CD14-positive monocyte (primary cell): ENCODE measurements around the gene COX5A. TPM values are rescaled to one million over a fixed set of nuclear protein-coding genes. Genes with fewer than 3 reads are reported as not detected.

Source experiments
- DNase-seq, 3 donors: peaks; one replicate each; pipeline ENCODE4 v3.0.0-alpha.2; 2011 to 2022
- H2AFZ ChIP-seq: 2 replicates; pipeline ENCODE4 v1.6.0; 2012; ENCODE audit warnings: mild to moderate bottlenecking, low read depth, low read length, inconsistent platforms; ENCODE audit not compliant: insufficient read depth, poor library complexity, severe bottlenecking
- H3K27ac ChIP-seq, 2 donors: 1 replicate in 1 of 2; 2 replicates in 1 of 2; pipeline ENCODE4 v1.5.1; 2012 to 2013; ENCODE audit warnings: low read length in 2 of 2, control low read depth in 1 of 2, inconsistent platforms in 1 of 2, low read depth in 1 of 2, mild to moderate bottlenecking in 1 of 2
- H3K27me3 ChIP-seq, 2 donors: one replicate each; pipeline versions ENCODE4 v1.6.0 to v1.6.1; 2011 to 2013; ENCODE audit warnings: low read length in 2 of 2; ENCODE audit not compliant: control insufficient read depth in 2 of 2, insufficient read depth in 2 of 2
- H3K36me3 ChIP-seq, 2 donors: replicated peaks in 1 of 2; 1 replicate in 1 of 2; 2 replicates in 1 of 2; pipeline versions ENCODE4 v1.5.1 to v1.6.1; 2012 to 2013; ENCODE audit warnings: low read length in 2 of 2, control low read depth in 1 of 2, inconsistent platforms in 1 of 2, mild to moderate bottlenecking in 1 of 2; ENCODE audit not compliant: insufficient read depth in 2 of 2, control insufficient read depth in 1 of 2
- H3K4me1 ChIP-seq, 2 donors: 1 replicate in 1 of 2; 2 replicates in 1 of 2; pipeline versions ENCODE4 v1.5.1 to v1.6.1; 2012 to 2013; ENCODE audit warnings: low read length in 2 of 2, control low read depth in 1 of 2, inconsistent platforms in 1 of 2, mild to moderate bottlenecking in 1 of 2, moderate library complexity in 1 of 2; ENCODE audit not compliant: insufficient read depth in 2 of 2, control insufficient read depth in 1 of 2
- H3K4me2 ChIP-seq: replicated peaks from 2 replicates; pipeline ENCODE3; 2012; ENCODE audit warnings: low read length, moderate library complexity, mild to moderate bottlenecking; ENCODE audit not compliant: poor library complexity, severe bottlenecking; ENCODE audit errors: extremely low read depth
- H3K4me3 ChIP-seq, 3 experiments: fragments of 200-600 bp in 1 of 3; sonication (generic) in 1 of 3; replicated peaks in 1 of 3; 1 replicate in 2 of 3; 2 replicates in 1 of 3; pipeline ENCODE4 v1.5.1; 2011 to 2013; ENCODE audit warnings: low read length in 3 of 3, mild to moderate bottlenecking in 3 of 3, control low read depth in 2 of 3, low read depth in 2 of 3, inconsistent platforms in 1 of 3, moderate library complexity in 1 of 3
- H3K79me2 ChIP-seq: 2 replicates; pipeline ENCODE4 v1.6.0; 2012; ENCODE audit warnings: mild to moderate bottlenecking, control low read depth, inconsistent platforms, low read length, moderate library complexity; ENCODE audit not compliant: insufficient read depth
- H3K9ac ChIP-seq: 2 replicates; pipeline ENCODE4 v1.6.0; 2017; ENCODE audit warnings: low read length, mild to moderate bottlenecking; ENCODE audit not compliant: insufficient read depth, poor library complexity, severe bottlenecking
- H3K9me3 ChIP-seq, 2 donors: replicated peaks in 1 of 2; 1 replicate in 1 of 2; 2 replicates in 1 of 2; pipeline versions ENCODE4 v1.5.1 to v1.6.1; 2012 to 2013; ENCODE audit warnings: low read length in 2 of 2, control low read depth in 1 of 2; ENCODE audit not compliant: control insufficient read depth in 1 of 2, insufficient read depth in 1 of 2
- H4K20me1 ChIP-seq: 2 replicates; pipeline ENCODE4 v1.6.0; 2012; ENCODE audit warnings: mild to moderate bottlenecking, low read length, control low read depth, moderate library complexity; ENCODE audit not compliant: insufficient read depth
- H3K27ac Mint-ChIP-seq, 7 donors: one replicate each; pipeline ENCODE4 v1.8.0; 2020; ENCODE audit warnings: mild to moderate bottlenecking in 7 of 7, mixed read lengths in 7 of 7, moderate library complexity in 6 of 7, inconsistent platforms in 2 of 7
- H3K27me3 Mint-ChIP-seq, 3 donors: one replicate each; pipeline ENCODE4 v1.8.0; 2021 to 2022; ENCODE audit warnings: low read depth in 3 of 3, mild to moderate bottlenecking in 3 of 3, mixed read lengths in 3 of 3, moderate library complexity in 3 of 3, inconsistent platforms in 1 of 3
- H3K36me3 Mint-ChIP-seq, 2 donors: one replicate each; pipeline ENCODE4 v1.8.0; 2020; ENCODE audit warnings: mixed read lengths in 2 of 2, inconsistent platforms in 1 of 2, mild to moderate bottlenecking in 1 of 2
- H3K4me1 Mint-ChIP-seq: one replicate; pipeline ENCODE4 v1.8.0; 2020; ENCODE audit warnings: mild to moderate bottlenecking, mixed read lengths
- H3K4me3 Mint-ChIP-seq, 2 donors: one replicate each; pipeline ENCODE4 v1.8.0; 2020; ENCODE audit warnings: mild to moderate bottlenecking in 2 of 2, mixed read lengths in 2 of 2, moderate library complexity in 1 of 2
- H3K9me3 Mint-ChIP-seq, 7 donors: one replicate each; pipeline ENCODE4 v1.8.0; 2020 to 2022; ENCODE audit warnings: mixed read lengths in 7 of 7, mild to moderate bottlenecking in 6 of 7, moderate library complexity in 6 of 7, inconsistent platforms in 2 of 7
- CTCF ChIP-seq: fragments of 200-600 bp; IDR thresholded peaks from one replicate; pipeline ENCODE4 v1.8.0; 2022; ENCODE audit warnings: antibody characterized with exemption, mild to moderate bottlenecking
- WGBS: methylation state at CpG from one replicate; pipeline ENCODE4 v1.1.5; 2013; ENCODE audit warnings: missing lambda C conversion rate; ENCODE audit not compliant: insufficient coverage; 5-methylcytosine and 5-hydroxymethylcytosine counted together
- intact Hi-C, 2 donors: fragments of 100-400 bp; cut with micrococcal nuclease; formaldehyde crosslinking; loops; one replicate each; pipeline versions ENCODE4 v1.15.0 to v1.15.1; 2023
- polyA plus RNA-seq, 3 donors: library from polyadenylated mRNA; depleted of rRNA in 1 of 3; unstranded in 2 of 3; stranded (reverse) in 1 of 3; fragments of 300-500 nt in 2 of 3; fragments of >200 nt in 1 of 3; fragmentation: Illumina TruSeq in 2 of 3; gene quantifications; 1 replicate in 2 of 3; 2 replicates in 1 of 3; pipeline ENCODE4 v1.2.3, GENCODE V29; 2012 to 2021

Gene COX5A
- polyA plus RNA-seq, 3 donors: 127 to 498 (median 434) TPM

- no peak overlapping the region for H3K4me3 Mint-ChIP-seq
- Histone ChIP-seq H3K36me3 (peaks cover 25 to 38% of the 10 kb centered on the region in 2 donors), H3K27me3 (no peaks in the 10 kb centered on the region), H3K4me1 (peaks cover 18 to 20% of the 10 kb centered on the region in 2 donors), H3K4me2 (no peak overlapping the region), H3K9ac (no peak overlapping the region), H4K20me1 (no peaks in the 10 kb centered on the region), H3K9me3 (no peaks in the 10 kb centered on the region), H3K4me3 (no peak overlapping the region), H3K79me2 (peaks cover 6% of the 10 kb centered on the region), H3K27ac (no peak overlapping the region), H2AFZ (no peak overlapping the region)
- WGBS: 100% methylated on average over 1 of the region's 3 CpGs
- H3K9me3 Mint-ChIP-seq: no peaks in the 10 kb centered on the region
- peak overlapping the region in 1 of 7 donors; percentile 68 for H3K27ac Mint-ChIP-seq
- intact Hi-C loops: no loop called here
- no peak for TF ChIP-seq CTCF
- peaks cover 22 to 34% of the 10 kb centered on the region in 2 donors for H3K36me3 Mint-ChIP-seq
- H3K27me3 Mint-ChIP-seq: peaks cover 0 to 1% (median 0%) of the 10 kb centered on the region in 3 donors
- H3K4me1 Mint-ChIP-seq: peaks cover 28% of the 10 kb centered on the region
- no peak for DNase-seq
These were observed 44.2 kb downstream of the COX5A start for GRCh38 chr15:74893627-74894026.

- Mint-ChIP-seq H3K4me3 (no peak overlapping the region), H3K36me3 (peaks cover 19 to 30% of the 10 kb centered on the region in 2 donors), H3K27ac (peak overlapping the region in 1 of 7 donors; percentile 74), H3K27me3 (peaks cover 0 to 1% (median 0%) of the 10 kb centered on the region in 3 donors), H3K9me3 (no peaks in the 10 kb centered on the region), H3K4me1 (peaks cover 30% of the 10 kb centered on the region)
- intact Hi-C loops: no loop called here
- no peaks in the 10 kb centered on the region for H3K27me3 ChIP-seq
- TF ChIP-seq CTCF: no peak
- H3K36me3 ChIP-seq: peaks cover 23 to 31% of the 10 kb centered on the region in 2 donors
- no peak overlapping the region for H3K4me3 ChIP-seq
- no peak overlapping the region for H3K9ac ChIP-seq
- H3K27ac ChIP-seq: no peak overlapping the region
- no peak overlapping the region for H2AFZ ChIP-seq
- H3K79me2 ChIP-seq: peaks cover 6% of the 10 kb centered on the region
- WGBS: 100% methylated on average over 1 of the region's 2 CpGs
- H4K20me1 ChIP-seq: no peaks in the 10 kb centered on the region
- H3K4me2 ChIP-seq: no peak overlapping the region
- H3K9me3 ChIP-seq: no peaks in the 10 kb centered on the region
- peaks cover 18 to 23% of the 10 kb centered on the region in 2 donors for H3K4me1 ChIP-seq
- DNase-seq: no peak
These were observed 44.9 kb downstream of the COX5A start for GRCh38 chr15:74892931-74893330.
